AG04450 (cell line): ENCODE measurements around the gene PRKCZ. TPM values are rescaled to one million over a fixed set of nuclear protein-coding genes. Genes with fewer than 3 reads are reported as not detected.

ENCODE experiments used
- CTCF ChIA-PET: fragments of 300-600, 350-600 bp; formaldehyde crosslinking; extraction: SDS; loops from one replicate; lab custom pipeline; 2022; ENCODE audit warnings: antibody characterized with exemption, inconsistent platforms; lab: Charles Lee
- POLR2A ChIA-PET: fragments of 350-600 bp; formaldehyde crosslinking; extraction: SDS; loops from one replicate; lab custom pipeline; 2021; ENCODE audit warnings: antibody characterized with exemption, inconsistent platforms; lab: Yijun Ruan, JAX
- DNase-seq: peaks from one replicate; pipeline ENCODE4 v3.0.0-alpha.2; 2011; ENCODE audit warnings: low read depth, low spot score
- H3K27ac ChIP-seq: one replicate; pipeline ENCODE4 v1.5.1; 2012; ENCODE audit warnings: low read depth, low read length, control low read depth
- H3K27me3 ChIP-seq: one replicate; pipeline ENCODE4 v1.6.0; 2012; ENCODE audit warnings: low read length; ENCODE audit not compliant: control insufficient read depth, insufficient read depth
- H3K4me3 ChIP-seq: 2 replicates; pipeline ENCODE4 v1.5.1; 2011; ENCODE audit warnings: mild to moderate bottlenecking, low read depth, low read length, control low read depth
- H3K9me3 ChIP-seq: 2 replicates; pipeline ENCODE4 v1.5.1; 2012; ENCODE audit warnings: low read length; ENCODE audit not compliant: control insufficient read depth, insufficient read depth
- polyA plus RNA-seq: library from polyadenylated mRNA; depleted of rRNA; stranded (reverse); fragments of >200 nt; gene quantifications from 2 replicates; pipeline ENCODE4 v1.2.3, GENCODE V29; 2011
- TF ChIP-seq, protein P1 (sequence below): IDR thresholded peaks from 2 replicates; pipeline ENCODE4 v1.5.1; 2011; ENCODE audit warnings: low read depth, low read length, control low read depth, inconsistent platforms

PRKCZ gene
- polyA plus RNA-seq, 1 experiment = 3.0 TPM

DNA sequence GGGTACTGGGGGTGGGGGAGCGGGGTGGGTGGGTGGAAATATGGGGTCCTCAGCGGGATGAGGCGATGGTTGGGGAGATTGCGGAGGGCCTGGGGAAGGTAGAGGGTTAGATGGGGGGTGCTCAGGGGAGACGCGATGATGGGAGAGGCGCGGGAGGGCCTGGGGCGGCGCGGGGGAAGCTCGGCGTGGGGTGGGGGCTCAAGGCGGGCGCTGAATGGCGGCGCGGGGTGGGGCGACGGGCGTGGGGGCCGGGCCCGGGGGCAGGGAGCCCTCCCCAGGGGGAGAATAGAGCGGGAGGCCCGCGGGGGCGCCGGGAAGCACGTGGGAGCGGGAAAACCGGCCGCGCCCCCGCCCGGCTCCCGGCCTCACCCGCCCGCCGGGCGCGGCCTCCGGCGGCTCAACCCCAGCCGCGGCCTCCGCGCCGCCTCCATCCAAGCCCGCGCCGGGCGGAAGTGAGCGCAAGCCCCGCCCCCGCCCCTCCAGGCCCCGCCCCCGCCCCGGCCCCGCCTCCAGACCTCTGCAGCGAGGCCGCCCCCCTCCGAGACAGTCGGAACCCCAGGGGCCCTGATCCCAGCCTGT lies 144.2 kb downstream of the PRKCZ start, which contains the start of gene FAAP20:
FAAP20 (minus strand) TSS at position 454 of the 579 bp plus-strand sequence; CDS start at position 431, 23 bp downstream.
- H3K27me3 ChIP-seq = no peaks in the 10 kb centered on the region
- H3K4me3 ChIP-seq = peak within 1 kb of the TSS; percentile 70
- H3K27ac ChIP-seq = peak within 1 kb of the TSS; percentile 89
- H3K9me3 ChIP-seq = no peaks in the 10 kb centered on the region; the same call in 1 of the 2 replicates
- DNase-seq = no peak
- TF ChIP-seq, protein P1, sequence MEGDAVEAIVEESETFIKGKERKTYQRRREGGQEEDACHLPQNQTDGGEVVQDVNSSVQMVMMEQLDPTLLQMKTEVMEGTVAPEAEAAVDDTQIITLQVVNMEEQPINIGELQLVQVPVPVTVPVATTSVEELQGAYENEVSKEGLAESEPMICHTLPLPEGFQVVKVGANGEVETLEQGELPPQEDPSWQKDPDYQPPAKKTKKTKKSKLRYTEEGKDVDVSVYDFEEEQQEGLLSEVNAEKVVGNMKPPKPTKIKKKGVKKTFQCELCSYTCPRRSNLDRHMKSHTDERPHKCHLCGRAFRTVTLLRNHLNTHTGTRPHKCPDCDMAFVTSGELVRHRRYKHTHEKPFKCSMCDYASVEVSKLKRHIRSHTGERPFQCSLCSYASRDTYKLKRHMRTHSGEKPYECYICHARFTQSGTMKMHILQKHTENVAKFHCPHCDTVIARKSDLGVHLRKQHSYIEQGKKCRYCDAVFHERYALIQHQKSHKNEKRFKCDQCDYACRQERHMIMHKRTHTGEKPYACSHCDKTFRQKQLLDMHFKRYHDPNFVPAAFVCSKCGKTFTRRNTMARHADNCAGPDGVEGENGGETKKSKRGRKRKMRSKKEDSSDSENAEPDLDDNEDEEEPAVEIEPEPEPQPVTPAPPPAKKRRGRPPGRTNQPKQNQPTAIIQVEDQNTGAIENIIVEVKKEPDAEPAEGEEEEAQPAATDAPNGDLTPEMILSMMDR = no peak
- POLR2A ChIA-PET = interaction anchor here (0.7 to 2.1 kb wide), 9 partner anchors 10 to 391 kb away, joined by 3 to 24 read pairs (median 4); partner anchors contain the start of genes MORN1 and RER1
- CTCF ChIA-PET = interaction anchor here (0.6 to 7.3 kb wide), 36 partner anchors 10 to 390 kb away, joined by 3 to 255 read pairs (median 4); partner anchors contain the start of genes MORN1 and RER1

DNA sequence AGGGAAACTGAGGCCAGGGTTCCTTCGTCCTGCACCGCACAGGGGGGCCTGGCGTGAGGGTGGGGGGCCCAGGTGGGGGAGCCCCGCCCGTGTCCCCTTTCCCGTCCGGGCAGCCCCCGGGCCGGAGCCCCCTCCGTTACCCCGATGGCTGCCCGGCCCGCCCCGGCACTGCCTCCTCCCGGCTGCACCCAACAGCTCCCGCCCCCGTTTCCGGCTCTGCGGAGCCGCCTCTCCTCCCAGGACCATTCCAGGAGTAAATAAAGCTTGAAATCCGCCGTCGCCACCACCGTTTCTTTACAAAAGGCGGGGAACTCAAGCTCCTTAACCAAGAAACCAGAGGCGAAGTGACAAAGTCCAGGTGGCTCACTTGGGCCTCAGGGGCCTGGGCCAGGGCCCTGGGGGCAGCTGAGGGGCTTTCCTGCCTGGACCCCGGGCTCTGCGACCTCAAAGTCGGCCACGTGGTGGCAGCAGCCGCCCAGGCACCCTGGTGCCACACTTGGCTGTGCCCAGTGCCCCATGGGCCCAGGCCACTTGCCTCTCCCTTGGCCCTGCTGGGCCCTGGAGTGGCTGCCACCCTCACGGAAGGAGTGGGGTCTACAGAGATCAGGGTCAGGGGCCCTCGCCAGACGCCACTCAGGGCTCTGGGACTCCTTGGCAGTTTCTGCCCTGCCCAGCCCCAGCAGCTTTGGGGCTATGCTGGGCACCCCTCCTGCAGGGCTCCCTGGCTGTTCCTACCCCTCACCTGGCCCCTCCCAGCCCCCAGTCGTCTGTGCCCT lies 144.9 kb downstream of the PRKCZ start:
- Histone ChIP-seq H3K4me3 (peak overlapping the region; percentile 70), H3K27ac (peak overlapping the region; percentile 89), H3K27me3 (no peaks in the 10 kb centered on the region), H3K9me3 (no peaks in the 10 kb centered on the region; the same call in 1 of the 2 replicates)
- DNase-seq = peak; percentile 48
- POLR2A ChIA-PET = interaction anchor here (0.7 to 2.1 kb wide), 11 partner anchors 9 to 390 kb away, joined by 3 to 24 read pairs (median 4); partner anchors contain the start of genes MORN1 and RER1
- TF ChIP-seq, protein P1 = peak; percentile 85
- CTCF ChIA-PET = interaction anchor here (0.6 to 7.3 kb wide), 39 partner anchors 9 to 389 kb away, joined by 3 to 255 read pairs (median 4); partner anchors contain the start of genes MORN1 and RER1

GRCh38 chr1:2195785-2196184 lies 145.6 kb downstream of the PRKCZ start:
- TF ChIP-seq, protein P1 = no peak
- POLR2A ChIA-PET = interaction anchor here (1.2 to 2.1 kb wide), 3 partner anchors 186 to 196 kb away, joined by 4 to 24 read pairs (median 9); partner anchors contain the start of genes MORN1 and RER1
- Histone ChIP-seq H3K27me3 (no peaks in the 10 kb centered on the region), H3K27ac (peak overlapping the region; percentile 89), H3K4me3 (no peak overlapping the region), H3K9me3 (no peaks in the 10 kb centered on the region; the same call in 1 of the 2 replicates)
- DNase-seq = no peak
- CTCF ChIA-PET = interaction anchor here (0.6 to 7.3 kb wide), 11 partner anchors 8 to 197 kb away, joined by 3 to 255 read pairs (median 6); no protein-coding TSS in a partner anchor

DNA sequence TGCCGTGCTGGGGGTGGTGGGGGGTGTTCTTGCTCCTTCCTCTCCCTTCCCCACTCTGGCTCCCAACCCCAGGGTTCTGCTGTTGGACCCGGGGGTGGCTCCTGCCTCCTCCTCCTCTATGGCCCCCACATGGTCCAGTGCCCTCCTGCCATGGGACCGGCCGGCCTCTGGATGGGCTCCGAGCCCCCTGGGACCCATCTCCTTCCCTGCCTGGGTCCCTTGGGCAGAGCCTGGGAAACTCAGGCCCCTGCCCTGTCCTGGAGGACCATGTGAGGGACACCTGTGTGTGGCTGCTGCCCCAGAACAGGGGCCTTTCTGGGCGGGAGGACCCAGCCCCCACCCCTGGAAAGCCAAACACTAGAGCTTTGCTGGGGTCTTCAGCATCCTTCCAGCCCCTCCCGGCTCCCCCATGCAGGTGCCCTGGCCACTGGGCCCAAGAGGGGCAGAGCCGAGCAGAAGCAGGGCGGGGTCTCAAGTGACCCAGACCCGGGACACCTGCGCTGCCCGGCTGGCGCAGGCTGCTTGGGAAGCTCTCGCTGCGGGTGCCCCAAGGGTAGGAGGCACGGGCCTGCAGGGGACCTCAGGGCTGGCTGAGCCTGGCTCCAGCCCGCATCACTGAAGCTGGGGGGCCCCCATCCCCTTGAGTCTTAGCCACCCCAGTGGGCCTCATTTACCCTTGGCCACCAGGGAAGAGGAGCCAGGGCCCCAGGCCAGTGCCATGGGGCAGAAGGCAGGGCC lies 146.9 kb downstream of the PRKCZ start:
- no peaks in the 10 kb centered on the region for H3K27me3 ChIP-seq
- no peak overlapping the region for H3K27ac ChIP-seq
- no peak overlapping the region for H3K4me3 ChIP-seq
- POLR2A ChIA-PET = interaction anchor here (0.6 kb wide), 1 partner anchor 8 kb away, joined by 3 read pairs; no protein-coding TSS in a partner anchor
- TF ChIP-seq, protein P1 = no peak
- CTCF ChIA-PET = interaction anchor here (0.9 to 7.3 kb wide), 2 partner anchors 115 to 184 kb away, joined by 3 to 255 read pairs; no protein-coding TSS in a partner anchor
- DNase-seq = no peak
- no peaks in the 10 kb centered on the region; the same call in 1 of the 2 replicates for H3K9me3 ChIP-seq
